Tibial nerve (tissue), 4 donors: ENCODE data around the gene REV3L.

Experiments used
- EP300 ChIP-seq, 2 donors: sonication (generic); formaldehyde crosslinking; IDR thresholded peaks; one replicate each; pipeline ENCODE4 v1.6.1; 2017; ENCODE audit warnings: antibody characterized with exemption in 2 of 2, mild to moderate bottlenecking in 1 of 2
- POLR2A ChIP-seq, 2 donors: fragments of 450-650 bp; IDR thresholded peaks; one replicate each; pipeline ENCODE4 v1.6.1; 2017; ENCODE audit warnings: antibody characterized with exemption in 2 of 2, mild to moderate bottlenecking in 2 of 2, moderate library complexity in 2 of 2
- TF ChIP-seq, protein P1 (sequence below), 5 experiments: fragments of 200-600 bp in 3 of 5; fragments of 450-650 bp in 2 of 5; sonication (generic) in 3 of 5; IDR thresholded peaks; one replicate each; pipeline ENCODE4 v1.5.1; 2016 to 2019; ENCODE audit warnings: antibody characterized with exemption in 5 of 5, mild to moderate bottlenecking in 3 of 5, moderate library complexity in 2 of 5

DNA sequence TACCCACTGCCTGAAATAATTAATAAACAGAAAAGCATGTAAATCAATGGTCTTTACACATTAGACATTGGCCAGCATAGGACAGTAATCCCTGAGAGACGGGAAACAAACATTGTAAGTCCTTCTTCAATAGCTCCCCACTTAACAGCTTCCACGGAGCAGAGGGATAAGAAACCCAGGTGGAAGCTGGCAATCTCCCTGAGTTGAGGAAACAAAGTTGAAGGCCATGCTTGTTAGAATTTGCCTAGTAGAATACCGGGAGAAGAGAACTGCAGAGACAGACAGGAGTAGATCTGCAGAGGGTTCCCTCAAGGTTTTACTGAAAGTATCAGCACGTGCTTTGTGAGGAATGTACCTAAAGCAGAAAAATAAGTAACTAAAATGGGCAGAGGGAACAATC is 33.9 kb downstream of the REV3L start:
- TF ChIP-seq EP300 (IDR thresholded peaks at IDR 0.05) = no peak
- TF ChIP-seq POLR2A (IDR thresholded peaks at IDR 0.05) = no peak
- TF ChIP-seq, protein P1, sequence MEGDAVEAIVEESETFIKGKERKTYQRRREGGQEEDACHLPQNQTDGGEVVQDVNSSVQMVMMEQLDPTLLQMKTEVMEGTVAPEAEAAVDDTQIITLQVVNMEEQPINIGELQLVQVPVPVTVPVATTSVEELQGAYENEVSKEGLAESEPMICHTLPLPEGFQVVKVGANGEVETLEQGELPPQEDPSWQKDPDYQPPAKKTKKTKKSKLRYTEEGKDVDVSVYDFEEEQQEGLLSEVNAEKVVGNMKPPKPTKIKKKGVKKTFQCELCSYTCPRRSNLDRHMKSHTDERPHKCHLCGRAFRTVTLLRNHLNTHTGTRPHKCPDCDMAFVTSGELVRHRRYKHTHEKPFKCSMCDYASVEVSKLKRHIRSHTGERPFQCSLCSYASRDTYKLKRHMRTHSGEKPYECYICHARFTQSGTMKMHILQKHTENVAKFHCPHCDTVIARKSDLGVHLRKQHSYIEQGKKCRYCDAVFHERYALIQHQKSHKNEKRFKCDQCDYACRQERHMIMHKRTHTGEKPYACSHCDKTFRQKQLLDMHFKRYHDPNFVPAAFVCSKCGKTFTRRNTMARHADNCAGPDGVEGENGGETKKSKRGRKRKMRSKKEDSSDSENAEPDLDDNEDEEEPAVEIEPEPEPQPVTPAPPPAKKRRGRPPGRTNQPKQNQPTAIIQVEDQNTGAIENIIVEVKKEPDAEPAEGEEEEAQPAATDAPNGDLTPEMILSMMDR (IDR thresholded peaks at IDR 0.05) = no peak
